ENCODE measurements around the gene CSGALNACT2.
"Not testable (repeated sequence)": the region's sequence is repeated elsewhere in the genome, so short reads cannot be mapped to it uniquely, and the experiment has no call there.

Gene CSGALNACT2

GRCh38 chr10:43218206-43218950 lies 80.1 kb downstream of the CSGALNACT2 start:
- DNase-seq, result no peak

- DNase-seq, result no peak
Observed at GRCh38 chr10:43218951-43219837, 80.9 kb downstream of the CSGALNACT2 start.

GRCh38 chr10:43219848-43220247 lies 81.6 kb downstream of the CSGALNACT2 start:
- no peak for DNase-seq

GRCh38 chr10:43220251-43220650 lies 82.0 kb downstream of the CSGALNACT2 start:
- not testable (repeated sequence) for DNase-seq

GRCh38 chr10:43220657-43221418 lies 82.6 kb downstream of the CSGALNACT2 start:
- no peak for DNase-seq

GRCh38 chr10:43221419-43222209 lies 83.4 kb downstream of the CSGALNACT2 start:
- no peak for DNase-seq

- no peak for DNase-seq
Observed at GRCh38 chr10:43222210-43222720, 84.0 kb downstream of the CSGALNACT2 start.

- DNase-seq, result no peak
Observed at GRCh38 chr10:43223056-43223455, 84.8 kb downstream of the CSGALNACT2 start.

- no peak for DNase-seq
Observed at GRCh38 chr10:43224321-43224720, 86.1 kb downstream of the CSGALNACT2 start.

- DNase-seq, result no peak
Observed at GRCh38 chr10:43225004-43225786, 87.0 kb downstream of the CSGALNACT2 start.

- DNase-seq, result peak; percentile 35
Observed at GRCh38 chr10:43225787-43226153, 87.5 kb downstream of the CSGALNACT2 start.

- no peak for DNase-seq
Observed at GRCh38 chr10:43226441-43226840, 88.2 kb downstream of the CSGALNACT2 start.

- DNase-seq, result no peak
Observed at GRCh38 chr10:43226851-43227845, 88.9 kb downstream of the CSGALNACT2 start.

- DNase-seq, result no peak
Observed at GRCh38 chr10:43227911-43228782, 89.9 kb downstream of the CSGALNACT2 start.

- DNase-seq, result no peak
Observed at GRCh38 chr10:43228783-43229207, 90.5 kb downstream of the CSGALNACT2 start.

- no peak for DNase-seq
Observed at GRCh38 chr10:43229208-43230061, 91.2 kb downstream of the CSGALNACT2 start.

GRCh38 chr10:43230101-43230908 lies 92.1 kb downstream of the CSGALNACT2 start:
- DNase-seq, result no peak

All from suppressor macrophage treated with lipopolysaccharide for 4 hours (primary cell).